HG03066 (cell line): ENCODE measurements around the gene RPS15.
"Not testable (repeated sequence)": the region's sequence is repeated elsewhere in the genome, so short reads cannot be mapped to it uniquely, and the experiment has no call there.

Experiments
- ATAC-seq: cut with Tn5 transposase; IDR thresholded peaks from one replicate; pipeline ENCODE4 v1.9.1; 2021; ENCODE audit warnings: low read depth; ENCODE audit not compliant: unreplicated experiment

The RPS15 gene

DNA sequence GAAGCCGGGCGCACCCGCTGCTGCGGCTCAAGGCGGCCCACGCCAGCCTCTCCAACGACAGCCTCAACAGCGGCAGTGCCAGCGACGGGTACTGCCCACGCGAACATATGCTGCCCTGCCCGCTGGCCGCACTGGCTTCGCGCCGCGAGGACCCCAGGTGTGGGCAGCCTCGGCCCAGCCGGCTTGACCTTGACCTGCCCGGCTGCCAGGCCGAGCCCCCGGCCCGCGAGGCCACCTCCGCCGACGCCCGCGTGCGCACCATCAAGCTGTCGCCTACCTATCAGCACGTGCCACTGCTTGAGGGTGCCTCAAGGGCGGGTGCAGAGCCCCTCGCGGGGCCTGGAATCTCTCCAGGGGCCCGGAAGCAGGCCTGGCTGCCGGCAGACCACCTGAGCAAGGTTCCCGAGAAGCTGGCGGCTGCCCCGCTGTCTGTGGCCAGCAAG is 27.8 kb downstream of the RPS15 start:
- ATAC-seq, result no peak

DNA sequence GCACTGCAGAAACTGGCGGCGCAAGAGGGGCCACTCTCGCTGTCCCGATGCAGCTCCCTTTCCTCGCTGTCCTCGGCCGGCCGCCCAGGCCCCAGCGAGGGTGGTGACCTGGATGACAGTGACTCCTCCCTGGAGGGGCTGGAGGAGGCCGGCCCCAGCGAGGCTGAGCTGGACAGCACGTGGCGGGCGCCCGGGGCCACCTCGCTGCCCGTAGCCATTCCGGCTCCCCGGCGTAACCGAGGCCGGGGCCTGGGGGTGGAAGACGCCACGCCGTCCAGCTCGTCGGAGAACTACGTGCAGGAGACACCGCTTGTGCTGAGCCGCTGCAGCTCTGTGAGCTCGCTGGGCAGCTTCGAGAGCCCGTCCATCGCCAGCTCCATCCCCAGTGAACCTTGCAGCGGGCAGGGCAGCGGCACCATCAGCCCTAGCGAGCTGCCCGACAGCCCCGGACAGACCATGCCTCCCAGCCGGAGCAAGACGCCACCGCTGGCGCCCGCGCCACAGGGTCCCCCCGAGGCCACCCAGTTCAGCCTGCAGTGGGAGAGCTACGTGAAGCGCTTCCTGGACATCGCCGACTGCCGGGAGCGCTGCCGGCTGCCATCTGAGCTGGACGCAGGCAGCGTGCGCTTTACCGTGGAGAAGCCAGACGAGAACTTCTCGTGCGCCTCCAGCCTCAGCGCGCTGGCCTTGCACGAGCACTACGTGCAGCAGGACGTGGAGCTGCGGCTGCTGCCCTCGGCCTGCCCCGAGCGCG is 28.4 kb downstream of the RPS15 start:
- no peak for ATAC-seq

GRCh38 chr19:1467215-1467489 is 29.0 kb downstream of the RPS15 start:
- ATAC-seq, result no peak

GRCh38 chr19:1467490-1468273 is 29.5 kb downstream of the RPS15 start:
- no peak for ATAC-seq

DNA sequence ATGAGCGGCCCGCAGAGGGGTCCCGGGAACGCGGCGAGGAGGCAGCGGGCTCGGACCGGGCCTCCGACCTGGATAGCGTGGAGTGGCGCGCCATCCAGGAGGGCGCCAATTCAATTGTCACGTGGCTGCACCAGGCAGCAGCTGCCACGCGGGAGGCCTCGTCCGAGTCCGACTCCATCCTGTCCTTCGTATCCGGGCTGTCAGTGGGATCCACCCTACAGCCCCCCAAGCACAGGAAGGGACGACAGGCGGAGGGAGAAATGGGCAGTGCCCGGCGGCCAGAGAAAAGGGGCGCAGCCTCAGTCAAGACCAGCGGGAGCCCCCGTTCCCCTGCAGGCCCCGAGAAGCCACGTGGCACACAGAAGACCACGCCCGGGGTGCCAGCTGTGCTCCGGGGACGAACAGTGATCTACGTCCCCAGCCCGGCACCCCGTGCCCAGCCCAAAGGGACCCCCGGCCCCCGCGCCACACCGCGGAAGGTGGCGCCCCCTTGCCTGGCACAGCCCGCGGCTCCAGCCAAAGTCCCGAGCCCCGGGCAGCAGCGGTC is 30.2 kb downstream of the RPS15 start:
- no peak for ATAC-seq

GRCh38 chr19:1468821-1469254 is 30.6 kb downstream of the RPS15 start:
- ATAC-seq, result no peak

DNA sequence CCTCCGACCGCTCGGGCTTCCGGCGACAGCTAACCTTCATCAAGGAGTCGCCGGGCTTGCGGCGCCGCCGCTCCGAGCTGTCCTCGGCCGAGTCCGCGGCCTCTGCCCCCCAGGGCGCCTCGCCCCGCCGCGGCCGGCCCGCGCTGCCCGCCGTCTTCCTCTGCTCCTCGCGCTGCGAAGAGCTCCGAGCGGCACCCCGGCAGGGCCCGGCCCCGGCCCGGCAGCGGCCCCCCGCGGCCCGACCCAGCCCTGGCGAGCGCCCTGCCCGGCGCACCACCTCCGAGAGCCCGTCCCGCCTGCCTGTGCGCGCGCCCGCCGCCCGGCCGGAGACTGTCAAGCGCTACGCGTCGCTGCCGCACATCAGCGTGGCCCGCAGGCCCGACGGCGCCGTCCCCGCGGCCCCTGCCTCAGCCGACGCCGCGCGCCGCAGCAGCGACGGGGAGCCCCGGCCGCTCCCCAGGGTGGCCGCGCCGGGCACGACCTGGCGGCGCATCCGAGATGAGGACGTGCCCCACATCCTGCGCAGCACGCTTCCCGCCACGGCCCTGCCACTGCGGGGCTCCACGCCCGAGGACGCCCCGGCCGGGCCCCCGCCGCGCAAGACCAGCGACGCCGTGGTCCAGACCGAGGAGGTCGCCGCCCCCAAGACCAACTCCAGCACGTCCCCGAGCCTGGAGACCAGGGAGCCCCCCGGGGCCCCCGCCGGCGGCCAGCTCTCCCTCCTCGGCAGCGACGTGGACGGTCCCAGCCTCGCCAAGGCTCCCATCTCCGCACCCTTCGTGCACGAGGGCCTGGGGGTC is 31.3 kb downstream of the RPS15 start:
- ATAC-seq, result no peak

- no peak for ATAC-seq
These were observed 31.8 kb downstream of the RPS15 start for GRCh38 chr19:1470055-1470304.

DNA sequence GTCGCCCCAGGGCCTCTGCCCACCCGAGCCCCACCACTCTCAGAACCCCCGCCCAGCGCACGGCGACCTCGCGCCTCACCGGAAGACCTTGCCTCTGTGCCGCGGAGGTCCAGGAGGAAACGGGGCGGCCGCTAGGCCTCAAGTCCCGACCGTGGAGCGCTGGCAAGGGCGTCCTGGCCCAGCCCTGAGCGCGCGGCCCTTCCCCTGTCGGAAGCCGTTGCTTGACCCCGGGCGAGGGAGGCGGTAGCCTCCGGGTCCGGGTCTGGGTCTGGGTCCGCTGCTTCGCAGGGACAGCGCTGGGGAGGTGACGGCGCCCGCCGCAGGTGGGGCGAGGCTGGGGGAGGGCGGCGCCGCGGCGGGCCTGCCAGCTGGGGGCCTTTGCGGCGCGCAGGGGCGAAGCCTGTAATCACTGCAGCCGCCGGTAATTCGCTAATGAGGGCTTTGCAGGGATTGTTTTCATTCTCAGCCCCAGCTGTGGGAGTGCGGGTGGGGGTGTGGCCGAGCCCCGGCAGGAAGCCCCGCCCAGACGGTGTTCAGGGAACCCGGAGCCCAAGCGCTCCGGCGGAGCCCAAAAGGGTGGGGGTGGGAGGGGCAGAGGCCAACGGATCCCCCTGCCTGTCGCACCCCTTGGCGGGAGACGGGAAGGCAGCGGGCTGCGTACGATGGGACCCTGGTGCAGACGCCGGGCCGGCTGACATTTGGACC is 32.3 kb downstream of the RPS15 start:
- no peak for ATAC-seq

- no peak for ATAC-seq
These were observed 32.9 kb downstream of the RPS15 start for GRCh38 chr19:1471010-1471514.

GRCh38 chr19:1471515-1472160 is 33.4 kb downstream of the RPS15 start:
- ATAC-seq, result no peak

GRCh38 chr19:1472231-1473084 is 34.3 kb downstream of the RPS15 start:
- ATAC-seq, result no peak

DNA sequence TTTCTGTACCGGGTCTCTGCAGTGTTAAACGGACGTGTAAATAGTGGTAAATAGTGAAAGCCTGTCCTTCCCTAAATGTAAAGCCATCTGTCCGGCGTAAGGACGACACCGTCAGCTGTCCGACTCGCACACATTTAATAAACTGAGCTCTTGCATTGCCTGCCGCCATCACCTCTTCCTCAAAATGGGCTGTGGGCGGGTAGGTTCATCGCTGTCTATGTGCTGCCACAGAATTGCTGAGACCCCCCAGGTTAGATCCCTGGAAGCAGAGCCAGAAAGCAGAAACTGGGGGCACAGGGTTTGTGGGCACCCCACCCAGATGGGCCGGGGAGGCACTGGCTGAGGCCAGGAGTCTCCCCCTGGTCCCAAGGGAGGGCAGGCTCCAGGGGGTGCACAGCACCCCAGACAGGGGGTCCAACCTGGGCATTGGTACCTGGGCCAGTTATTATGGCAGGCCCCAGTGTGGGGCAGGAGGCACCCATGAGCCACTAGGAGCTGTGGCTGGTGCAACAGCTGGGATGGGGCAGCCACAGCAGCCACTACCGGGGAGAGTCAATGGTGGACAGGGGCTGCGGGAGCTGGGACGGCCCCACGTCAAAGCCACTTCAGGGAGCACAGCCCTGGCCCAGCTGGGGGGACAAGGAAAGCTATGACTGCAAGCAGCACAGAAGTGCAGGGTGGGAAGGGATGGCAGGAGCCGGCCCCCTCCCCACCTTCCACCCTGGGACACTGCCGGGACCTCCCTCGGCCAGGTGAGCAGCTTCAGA is 35.1 kb downstream of the RPS15 start:
- ATAC-seq, result no peak

DNA sequence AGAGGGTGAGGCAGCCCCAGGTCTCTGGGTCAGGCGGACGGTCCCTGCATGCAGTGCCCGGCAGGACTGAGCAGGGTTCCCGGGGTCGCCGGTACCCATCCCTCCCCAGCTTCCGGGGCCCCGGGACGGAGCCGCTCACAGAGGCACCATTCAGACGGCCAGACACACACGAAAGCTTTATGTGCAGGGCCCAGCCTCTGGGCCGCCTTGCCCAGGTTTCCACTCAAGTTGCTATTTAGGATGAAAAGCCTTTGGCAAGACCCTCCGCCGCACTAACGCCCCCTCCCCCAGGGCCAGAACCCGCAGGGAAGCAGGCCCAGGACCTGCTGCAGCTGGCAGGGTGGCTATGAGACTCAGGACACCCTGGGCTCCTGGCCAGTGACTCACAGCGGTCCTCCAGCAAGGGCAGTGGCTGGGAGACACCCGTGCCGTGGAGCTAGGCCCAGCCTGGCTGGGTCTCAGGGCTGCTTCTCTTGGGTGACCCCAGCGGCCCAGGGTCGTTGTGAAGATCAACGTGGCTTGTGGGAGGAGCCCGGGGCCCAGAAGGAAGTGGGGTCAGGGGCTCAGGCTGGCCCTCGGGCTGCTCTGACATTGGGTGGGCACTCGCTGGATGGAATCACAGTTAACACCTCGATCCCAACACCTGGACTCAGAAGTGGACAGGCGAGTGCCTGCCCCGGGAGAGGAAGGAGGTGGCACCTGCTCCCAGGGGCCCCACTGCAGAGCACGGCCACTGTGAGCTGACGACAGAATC is 36.0 kb downstream of the RPS15 start:
- ATAC-seq, result no peak

- no peak for ATAC-seq
These were observed 36.7 kb downstream of the RPS15 start for GRCh38 chr19:1474765-1475351.

DNA sequence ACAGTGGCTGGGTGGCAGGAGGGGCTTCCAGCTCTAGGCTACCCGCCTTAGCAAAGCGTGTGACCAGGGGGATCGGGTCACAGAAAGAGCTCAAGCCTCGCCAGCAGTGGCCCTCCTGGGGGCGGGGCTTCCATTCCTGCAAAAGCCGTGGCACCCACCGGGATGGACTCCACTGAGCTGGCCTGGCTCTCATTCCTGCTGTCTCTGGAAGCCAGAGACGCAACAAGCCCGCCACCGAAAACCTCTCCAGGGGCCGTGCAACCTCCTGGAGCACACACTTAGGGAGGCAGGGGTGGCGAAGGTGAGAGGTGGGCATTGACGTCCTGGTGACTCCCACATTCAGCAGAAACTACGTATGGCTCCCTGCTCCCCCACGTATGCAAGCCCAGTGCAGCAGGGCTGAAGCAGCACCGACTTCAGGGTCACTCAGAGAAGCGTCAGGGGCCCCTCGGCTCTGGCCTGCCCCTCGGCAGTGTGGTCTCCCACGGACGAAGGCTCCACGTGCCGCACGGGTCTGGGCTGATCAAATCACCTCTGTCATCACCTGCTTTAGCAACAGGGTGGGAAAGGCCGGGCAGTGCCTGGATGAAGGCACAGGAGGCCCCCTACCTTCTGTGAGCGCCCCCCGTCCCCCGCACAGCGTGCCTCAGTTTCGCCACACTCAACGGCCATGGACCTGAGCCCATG is 37.7 kb downstream of the RPS15 start:
- no peak for ATAC-seq

- not testable (repeated sequence) for ATAC-seq
These were observed 38.9 kb downstream of the RPS15 start for GRCh38 chr19:1477056-1477455.
